H1 (cell line): ENCODE data around the gene CFAP20.
"Not testable (repeated sequence)": the region's sequence is repeated elsewhere in the genome, so short reads cannot be mapped to it uniquely, and the experiment has no call there.

ENCODE experiments used
- BRCA1 ChIP-seq: IDR thresholded peaks from 2 replicates; pipeline ENCODE4 v1.6.1; 2012; ENCODE audit warnings: low read depth, low read length, improper control_type of control experiment
- CREB1 ChIP-seq: IDR thresholded peaks from 2 replicates; pipeline ENCODE4 v1.6.1; 2012; ENCODE audit warnings: inconsistent platforms
- EZH2 ChIP-seq: fragments of 200-600 bp; sonication (generic); IDR thresholded peaks from 2 replicates; pipeline ENCODE4 v1.7.1; 2012; ENCODE audit warnings: low read depth, mild to moderate bottlenecking, moderate library complexity, low read length, inconsistent platforms; ENCODE audit not compliant: severe bottlenecking
- POLR2A ChIP-seq, 2 experiments: IDR thresholded peaks; 1 replicate in 1 of 2; 2 replicates in 1 of 2; pipeline ENCODE4 v1.6.1; 2011; ENCODE audit warnings: low read depth in 2 of 2, low read length in 2 of 2, mild to moderate bottlenecking in 2 of 2; ENCODE audit errors: control extremely low read depth in 1 of 2
- POLR2AphosphoS5 ChIP-seq: IDR thresholded peaks from 2 replicates; pipeline ENCODE4 v1.6.1; 2011; ENCODE audit warnings: low read depth, low read length
- RBBP5 ChIP-seq: IDR thresholded peaks from 2 replicates; pipeline ENCODE4 v1.7.1; 2012; ENCODE audit warnings: low read depth, mild to moderate bottlenecking, inconsistent platforms, low read length, moderate library complexity, borderline replicate concordance
- RXRA ChIP-seq: IDR thresholded peaks from 2 replicates; pipeline ENCODE4 v1.6.1; 2011; ENCODE audit warnings: low read depth, mild to moderate bottlenecking, low read length, moderate library complexity; ENCODE audit not compliant: insufficient read depth
- TAF1 ChIP-seq: IDR thresholded peaks from 2 replicates; pipeline ENCODE4 v1.6.1; 2011; ENCODE audit warnings: mild to moderate bottlenecking, low read depth, low read length
- TF ChIP-seq, protein P1 (sequence below), 3 experiments: IDR thresholded peaks; 1 replicate in 2 of 3; 2 replicates in 1 of 3; pipeline versions ENCODE4 v1.5.1 to v1.6.1; 2011; ENCODE audit warnings: low read length in 3 of 3, mild to moderate bottlenecking in 3 of 3, inconsistent platforms in 2 of 3, low read depth in 1 of 3, moderate library complexity in 1 of 3; ENCODE audit not compliant: insufficient read depth in 1 of 3; ENCODE audit errors: control extremely low read depth in 1 of 3

DNA sequence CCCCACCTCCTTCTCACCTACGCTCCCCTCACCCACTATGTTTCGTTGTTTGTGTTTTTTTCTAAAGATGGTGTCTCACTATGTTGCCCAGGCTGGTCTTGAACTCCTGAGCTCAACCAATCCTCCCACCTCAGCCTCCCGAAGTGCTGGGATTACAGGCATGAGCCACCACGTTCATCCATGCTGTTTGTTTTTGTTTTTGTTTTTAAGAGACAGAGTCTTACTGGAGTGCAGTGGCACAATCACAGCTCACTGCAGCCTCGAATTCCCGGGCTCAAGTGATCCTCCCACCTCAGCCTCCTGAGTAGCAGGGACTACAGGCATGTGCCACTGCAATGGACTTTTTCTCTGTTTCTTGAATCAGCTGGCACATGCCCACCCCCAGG, 33.6 kb downstream of the CFAP20 start:
- TF ChIP-seq, protein P1, sequence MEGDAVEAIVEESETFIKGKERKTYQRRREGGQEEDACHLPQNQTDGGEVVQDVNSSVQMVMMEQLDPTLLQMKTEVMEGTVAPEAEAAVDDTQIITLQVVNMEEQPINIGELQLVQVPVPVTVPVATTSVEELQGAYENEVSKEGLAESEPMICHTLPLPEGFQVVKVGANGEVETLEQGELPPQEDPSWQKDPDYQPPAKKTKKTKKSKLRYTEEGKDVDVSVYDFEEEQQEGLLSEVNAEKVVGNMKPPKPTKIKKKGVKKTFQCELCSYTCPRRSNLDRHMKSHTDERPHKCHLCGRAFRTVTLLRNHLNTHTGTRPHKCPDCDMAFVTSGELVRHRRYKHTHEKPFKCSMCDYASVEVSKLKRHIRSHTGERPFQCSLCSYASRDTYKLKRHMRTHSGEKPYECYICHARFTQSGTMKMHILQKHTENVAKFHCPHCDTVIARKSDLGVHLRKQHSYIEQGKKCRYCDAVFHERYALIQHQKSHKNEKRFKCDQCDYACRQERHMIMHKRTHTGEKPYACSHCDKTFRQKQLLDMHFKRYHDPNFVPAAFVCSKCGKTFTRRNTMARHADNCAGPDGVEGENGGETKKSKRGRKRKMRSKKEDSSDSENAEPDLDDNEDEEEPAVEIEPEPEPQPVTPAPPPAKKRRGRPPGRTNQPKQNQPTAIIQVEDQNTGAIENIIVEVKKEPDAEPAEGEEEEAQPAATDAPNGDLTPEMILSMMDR (IDR thresholded peaks at IDR 0.05; ENCODE audit: control extremely low read depth in 1 of 3, insufficient read depth in 1 of 3, low read depth in 1 of 3, low read length in 3 of 3), result not testable (repeated sequence)
- not testable (repeated sequence) for TF ChIP-seq POLR2AphosphoS5; CREB1; BRCA1; EZH2; TAF1; POLR2A (IDR thresholded peaks at IDR 0.05; ENCODE audit: control extremely low read depth in 1 of 2, low read depth in 2 of 2, low read length in 2 of 2); RXRA; RBBP5
